IMR-90 (cell line): ENCODE results near the gene CAMP. TPM values are rescaled to one million over a fixed set of nuclear protein-coding genes. Genes with fewer than 3 reads are reported as not detected.

Experiments used
- ATAC-seq: fragments of 200-7000 bp; cut with Tn5 transposase; 2 replicates; pipeline ENCODE4 v1.9.1; 2020; ENCODE audit warnings: low read depth, mild to moderate bottlenecking, moderate library complexity
- BruUV-seq: library from RNA; stranded (reverse); fragments of 400-500 nt; replicated peaks from 2 replicates; lab custom pipeline; 2021; lab: Mats Ljungman, UMichigan
- CTCF ChIA-PET: fragments of 300-600 bp; formaldehyde crosslinking; extraction: SDS; loops from one replicate; lab custom pipeline; 2021; ENCODE audit warnings: antibody characterized with exemption; lab: Yijun Ruan, JAX
- POLR2A ChIA-PET: fragments of 300-600 bp; sonication (Branson Sonifier 250); formaldehyde crosslinking; loops from one replicate; lab custom pipeline; 2022; ENCODE audit warnings: antibody characterized with exemption; ENCODE audit not compliant: unreplicated experiment; lab: Charles Lee
- DNase-seq: peaks from one replicate; pipeline ENCODE4 v3.0.0; 2013
- H2AFZ ChIP-seq: replicated peaks from 2 replicates; pipeline ENCODE3; 2013; ENCODE audit warnings: low read length, mild to moderate bottlenecking; ENCODE audit not compliant: poor library complexity
- H2AK5ac ChIP-seq: 2 replicates; pipeline ENCODE4 v1.6.1; 2013; ENCODE audit warnings: low read depth, low read length, inconsistent platforms
- H2AK9ac ChIP-seq: replicated peaks from 2 replicates; pipeline ENCODE3; 2013; ENCODE audit warnings: mild to moderate bottlenecking, low read depth, low read length, moderate library complexity; ENCODE audit not compliant: poor library complexity
- H2BK120ac ChIP-seq: 2 replicates; pipeline ENCODE4 v1.6.1; 2013; ENCODE audit warnings: low read depth, low read length, inconsistent platforms
- H2BK15ac ChIP-seq: 3 replicates; pipeline ENCODE4 v1.6.1; 2013; ENCODE audit warnings: low read depth, low read length, inconsistent platforms
- H2BK20ac ChIP-seq: 2 replicates; pipeline ENCODE4 v1.6.1; 2013; ENCODE audit warnings: low read depth, mild to moderate bottlenecking, inconsistent platforms, low read length, moderate library complexity
- H2BK5ac ChIP-seq: 2 replicates; pipeline ENCODE4 v1.6.1; 2013; ENCODE audit warnings: mild to moderate bottlenecking, low read depth, low read length, inconsistent platforms; ENCODE audit not compliant: poor library complexity, severe bottlenecking
- H3K14ac ChIP-seq: replicated peaks from 2 replicates; pipeline ENCODE4 v1.6.1; 2013; ENCODE audit warnings: low read depth, low read length, inconsistent platforms
- H3K18ac ChIP-seq: 2 replicates; pipeline ENCODE4 v1.6.1; 2013; ENCODE audit warnings: low read depth, low read length, control low read depth
- H3K23ac ChIP-seq: 2 replicates; pipeline ENCODE4 v1.6.1; 2013; ENCODE audit warnings: low read depth, low read length, inconsistent platforms
- H3K27ac ChIP-seq: 2 replicates; pipeline ENCODE4 v1.5.1; 2013; ENCODE audit warnings: mild to moderate bottlenecking, control low read depth, low read length; ENCODE audit not compliant: insufficient read depth
- H3K27me3 ChIP-seq: 2 replicates; pipeline ENCODE4 v1.6.1; 2013; ENCODE audit warnings: low read length; ENCODE audit not compliant: control insufficient read depth, insufficient read depth
- H3K36me3 ChIP-seq: 2 replicates; pipeline ENCODE4 v1.6.1; 2013; ENCODE audit warnings: low read length, mixed read lengths; ENCODE audit not compliant: control insufficient read depth, insufficient read depth
- H3K4ac ChIP-seq: 2 replicates; pipeline ENCODE4 v1.6.1; 2013; ENCODE audit warnings: low read depth, low read length, inconsistent platforms
- H3K4me1 ChIP-seq: 2 replicates; pipeline ENCODE4 v1.6.1; 2013; ENCODE audit warnings: low read length, mixed read lengths; ENCODE audit not compliant: control insufficient read depth, insufficient read depth
- H3K4me2 ChIP-seq: 2 replicates; pipeline ENCODE4 v1.6.1; 2013; ENCODE audit warnings: low read depth, mild to moderate bottlenecking, control low read depth, low read length, moderate library complexity
- H3K4me3 ChIP-seq: 2 replicates; pipeline ENCODE4 v1.5.1; 2013; ENCODE audit warnings: low read depth, mild to moderate bottlenecking, control low read depth, low read length, moderate library complexity; ENCODE audit not compliant: insufficient read depth
- H3K56ac ChIP-seq: 2 replicates; pipeline ENCODE4 v1.6.1; 2013; ENCODE audit warnings: low read length, inconsistent platforms; ENCODE audit not compliant: insufficient read depth; ENCODE audit errors: extremely low read depth
- H3K79me1 ChIP-seq, 2 experiments: 2 replicates each; pipeline ENCODE4 v1.6.1; 2013; ENCODE audit warnings: low read length in 2 of 2, inconsistent platforms in 1 of 2, low read depth in 1 of 2
- H3K9ac ChIP-seq: 2 replicates; pipeline ENCODE4 v1.6.1; 2013; ENCODE audit warnings: low read depth, low read length, control low read depth
- H3K9me1 ChIP-seq: 2 replicates; pipeline ENCODE4 v1.6.1; 2013; ENCODE audit warnings: low read length, inconsistent platforms; ENCODE audit not compliant: insufficient read depth
- H3K9me3 ChIP-seq: 2 replicates; pipeline ENCODE4 v1.6.1; 2013; ENCODE audit warnings: low read length; ENCODE audit not compliant: control insufficient read depth, insufficient read depth
- H4K20me1 ChIP-seq: 2 replicates; pipeline ENCODE4 v1.6.1; 2013; ENCODE audit warnings: low read length, inconsistent platforms; ENCODE audit not compliant: insufficient read depth
- H4K5ac ChIP-seq: 2 replicates; pipeline ENCODE4 v1.6.1; 2013; ENCODE audit warnings: mild to moderate bottlenecking, low read depth, low read length, control low read depth
- H4K8ac ChIP-seq, 2 experiments: 2 replicates each; pipeline ENCODE4 v1.6.1; 2013; ENCODE audit warnings: low read depth in 2 of 2, low read length in 2 of 2, control low read depth in 1 of 2, inconsistent platforms in 1 of 2
- H4K91ac ChIP-seq: 2 replicates; pipeline ENCODE4 v1.6.1; 2013; ENCODE audit warnings: low read depth, low read length, inconsistent platforms; ENCODE audit not compliant: insufficient read depth
- BHLHE40 ChIP-seq: fragments of 150-350 bp; IDR thresholded peaks from 2 replicates; pipeline ENCODE4 v1.6.1; 2016; ENCODE audit warnings: mild to moderate bottlenecking, low read depth, low read length
- CEBPB ChIP-seq: IDR thresholded peaks from 2 replicates; pipeline ENCODE4 v1.6.1; 2012; ENCODE audit warnings: low read depth, low read length, improper control_type of control experiment
- CHD1 ChIP-seq: IDR thresholded peaks from 2 replicates; pipeline ENCODE4 v1.6.1; 2012; ENCODE audit warnings: low read depth, low read length, improper control_type of control experiment
- CTCF ChIP-seq: conservative IDR thresholded peaks from 2 replicates; pipeline ENCODE4 v1.5.1; 2012; ENCODE audit warnings: mild to moderate bottlenecking, low read depth, low read length, improper control_type of control experiment
- ELK1 ChIP-seq: fragments of 150-350 bp; IDR thresholded peaks from 2 replicates; pipeline ENCODE4 v1.6.1; 2016; ENCODE audit warnings: low read depth, mild to moderate bottlenecking, low read length, moderate library complexity, borderline replicate concordance
- FOS ChIP-seq: fragments of 150-350 bp; IDR thresholded peaks from 2 replicates; pipeline ENCODE4 v1.6.1; 2016; ENCODE audit warnings: low read depth, low read length
- NFE2L2 ChIP-seq: fragments of 150-350 bp; IDR thresholded peaks from 2 replicates; pipeline ENCODE4 v1.6.1; 2016; ENCODE audit warnings: low read depth, mild to moderate bottlenecking, low read length
- POLR2A ChIP-seq: IDR thresholded peaks from 2 replicates; pipeline ENCODE4 v1.6.1; 2012; ENCODE audit warnings: mild to moderate bottlenecking, low read depth, low read length
- RAD21 ChIP-seq: IDR thresholded peaks from 2 replicates; pipeline ENCODE4 v1.6.1; 2012; ENCODE audit warnings: low read length, improper control_type of control experiment
- RCOR1 ChIP-seq: IDR thresholded peaks from 2 replicates; pipeline ENCODE4 v1.6.1; 2012; ENCODE audit warnings: mild to moderate bottlenecking, low read length, improper control_type of control experiment; ENCODE audit not compliant: insufficient replicate concordance
- RFX5 ChIP-seq: IDR thresholded peaks from 2 replicates; pipeline ENCODE4 v1.8.0; 2012; ENCODE audit warnings: low read depth, mild to moderate bottlenecking, low read length, moderate library complexity
- SMC3 ChIP-seq: fragments of 150-350 bp; IDR thresholded peaks from 2 replicates; pipeline ENCODE4 v1.6.1; 2016; ENCODE audit warnings: low read depth, mild to moderate bottlenecking, antibody characterized with exemption, low read length, moderate library complexity
- WGBS, 2 experiments: methylation state at CpG; one replicate each; pipeline versions ENCODE4 v1.1.5 to v1.1.7; 2013; ENCODE audit warnings: missing lambda C conversion rate in 2 of 2; ENCODE audit not compliant: insufficient read length in 1 of 2; ENCODE audit errors: extremely low coverage in 2 of 2; 5-methylcytosine and 5-hydroxymethylcytosine counted together
- dilution Hi-C: fragments of 300-500 bp; cut with HindIII; formaldehyde crosslinking; loops from one replicate; pipeline ENCODE4 v1.14.3; 2018; ENCODE audit warnings: low sequenced_read_pairs; ENCODE audit not compliant: unreplicated experiment
- in situ Hi-C: fragments of 300-500 bp; cut with MboI; formaldehyde crosslinking; loops from 3 replicates; pipeline ENCODE4 v1.14.3; 2019; ENCODE audit warnings: low sequenced_read_pairs, inconsistent platforms, mixed read lengths
- intact Hi-C: fragments of 100-400 bp; cut with micrococcal nuclease; formaldehyde crosslinking; loops from 2 replicates; pipeline ENCODE4 v1.10.0; 2022
- polyA plus RNA-seq, 3 experiments: library from polyadenylated mRNA; depleted of rRNA; stranded (reverse); fragments of >200 nt; gene quantifications; 2 replicates each; pipeline ENCODE4 v1.2.3, GENCODE V29; 2012; ENCODE audit warnings: low replicate concordance in 1 of 3
- total RNA-seq: library from RNA; depleted of rRNA; stranded (reverse); fragments of >200 nt; gene quantifications from 2 replicates; pipeline ENCODE4 v1.2.3, GENCODE V29; 2012
- TF ChIP-seq, protein P1 (sequence below): fragments of 150-350 bp; IDR thresholded peaks from 2 replicates; pipeline ENCODE4 v1.6.1; 2017; ENCODE audit warnings: mild to moderate bottlenecking, antibody characterized with exemption, low read length, low read depth

The CAMP gene
- total and polyA plus RNA-seq, 2 of the 4 experiments (the other 2 are of a cell fraction): not detected

DNA sequence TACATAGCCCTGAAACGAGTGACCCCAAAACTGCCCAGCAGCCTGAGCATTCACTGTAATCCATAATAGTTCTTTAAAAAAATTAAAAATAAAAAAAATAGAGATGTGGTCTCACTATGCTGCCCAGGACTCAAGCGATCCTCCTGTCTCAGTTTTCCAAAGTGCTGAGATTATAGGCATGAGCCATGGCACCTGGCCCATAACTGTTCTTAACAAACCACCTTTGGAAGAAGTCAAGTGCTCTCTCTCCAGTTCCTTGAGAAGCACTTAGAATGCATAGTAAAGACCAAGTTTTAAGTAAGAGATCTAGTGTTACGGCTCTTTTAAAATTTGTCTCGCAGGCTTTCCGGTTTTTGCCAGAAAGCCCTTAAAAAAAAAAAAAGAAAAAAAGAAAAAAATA lies 43.3 kb upstream of the CAMP start:
- Histone ChIP-seq H4K91ac (no peak overlapping the region), H3K27ac (no peak overlapping the region), H3K14ac (no peak overlapping the region), H3K9me1 (no peaks in the 10 kb centered on the region), H2BK5ac (no peak overlapping the region), H2BK120ac (no peak overlapping the region), H3K36me3 (peaks cover 25% of the 10 kb centered on the region), H3K79me1 (peaks cover 21 to 34% of the 10 kb centered on the region in 2 experiments), H2AK9ac (no peak overlapping the region), H3K27me3 (no peaks in the 10 kb centered on the region), H3K56ac (no peak overlapping the region), H2AK5ac (no peak overlapping the region), H4K20me1 (0 out of 2 replicates have a peak, but pooled peaks cover 3% of the 10 kb centered on the region), H3K4me1 (no peaks in the 10 kb centered on the region), H3K9ac (no peak overlapping the region), H3K4me2 (no peak overlapping the region), H2BK15ac (no peak overlapping the region), H2AFZ (no peak overlapping the region), H3K9me3 (no peaks in the 10 kb centered on the region), H3K23ac (no peak overlapping the region), H2BK20ac (no peak overlapping the region), H3K4ac (no peak overlapping the region), H3K18ac (no peak overlapping the region), H4K8ac (no peak overlapping the region), H3K4me3 (no peak overlapping the region), H4K5ac (no peak overlapping the region)
- intact Hi-C loops: no loop called here
- ATAC-seq: no peak
- dilution Hi-C loops: no loop called here
- DNase-seq: no peak
- no TSS peak for BruUV-seq
- ChIA-PET CTCF (no interaction called here), POLR2A (no interaction called here)
- in situ Hi-C loops: no loop called here
- TF ChIP-seq ELK1 (no peak), SMC3 (no peak), NFE2L2 (no peak), CEBPB (no peak), CTCF (no peak), RFX5 (no peak), BHLHE40 (no peak), CHD1 (no peak), POLR2A (no peak), FOS (no peak), RAD21 (no peak), RCOR1 (no peak)
- TF ChIP-seq, protein P1, sequence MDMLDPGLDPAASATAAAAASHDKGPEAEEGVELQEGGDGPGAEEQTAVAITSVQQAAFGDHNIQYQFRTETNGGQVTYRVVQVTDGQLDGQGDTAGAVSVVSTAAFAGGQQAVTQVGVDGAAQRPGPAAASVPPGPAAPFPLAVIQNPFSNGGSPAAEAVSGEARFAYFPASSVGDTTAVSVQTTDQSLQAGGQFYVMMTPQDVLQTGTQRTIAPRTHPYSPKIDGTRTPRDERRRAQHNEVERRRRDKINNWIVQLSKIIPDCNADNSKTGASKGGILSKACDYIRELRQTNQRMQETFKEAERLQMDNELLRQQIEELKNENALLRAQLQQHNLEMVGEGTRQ: no peak
- WGBS, 2 experiments: 100% methylated on average over 1 of the region's 5 CpGs; no CpG with 5 or more reads in 1 of the 2 experiments
